Nephron (organoid): Measurements from ENCODE around the gene MAPK14.

ENCODE experiments used
- H3K27ac Mint-ChIP-seq, 3 experiments: 2 replicates each; pipeline ENCODE4 v1.8.0; 2020; ENCODE audit warnings: mixed read lengths in 3 of 3, mild to moderate bottlenecking in 2 of 3, moderate library complexity in 1 of 3
- H3K27me3 Mint-ChIP-seq: 2 replicates; pipeline ENCODE4 v1.8.0; 2021; ENCODE audit warnings: low read depth, mild to moderate bottlenecking, moderate library complexity, mixed read lengths
- H3K36me3 Mint-ChIP-seq: 2 replicates; pipeline ENCODE4 v1.8.0; 2020; ENCODE audit warnings: low read depth, mixed read lengths
- H3K4me1 Mint-ChIP-seq: 2 replicates; pipeline ENCODE4 v1.8.0; 2020; ENCODE audit warnings: mixed read lengths
- H3K4me3 Mint-ChIP-seq, 3 experiments: 2 replicates each; pipeline ENCODE4 v1.8.0; 2020; ENCODE audit warnings: mild to moderate bottlenecking in 3 of 3, mixed read lengths in 3 of 3, moderate library complexity in 2 of 3
- H3K9me3 Mint-ChIP-seq: 2 replicates; pipeline ENCODE4 v1.8.0; 2020; ENCODE audit warnings: mixed read lengths
- TF ChIP-seq, protein P1 (sequence below), 3 experiments: fragments of 200-600 bp; sonication (generic); IDR thresholded peaks; one replicate each; pipeline ENCODE4 v1.5.0; 2021; ENCODE audit warnings: antibody characterized with exemption in 3 of 3; ENCODE audit not compliant: unreplicated experiment in 3 of 3

The MAPK14 gene

DNA sequence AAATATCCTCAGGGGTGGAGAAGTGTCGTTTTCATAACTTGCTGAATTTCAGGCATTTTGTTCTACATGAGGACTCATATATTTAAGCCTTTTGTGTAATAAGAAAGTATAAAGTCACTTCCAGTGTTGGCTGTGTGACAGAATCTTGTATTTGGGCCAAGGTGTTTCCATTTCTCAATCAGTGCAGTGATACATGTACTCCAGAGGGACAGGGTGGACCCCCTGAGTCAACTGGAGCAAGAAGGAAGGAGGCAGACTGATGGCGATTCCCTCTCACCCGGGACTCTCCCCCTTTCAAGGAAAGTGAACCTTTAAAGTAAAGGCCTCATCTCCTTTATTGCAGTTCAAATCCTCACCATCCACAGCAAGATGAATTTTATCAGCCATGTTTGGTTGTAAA is 82.4 kb downstream of the MAPK14 start:
- no peaks in the 10 kb centered on the region for H3K27me3 Mint-ChIP-seq
- H3K9me3 Mint-ChIP-seq, result no peaks in the 10 kb centered on the region
- TF ChIP-seq, protein P1, sequence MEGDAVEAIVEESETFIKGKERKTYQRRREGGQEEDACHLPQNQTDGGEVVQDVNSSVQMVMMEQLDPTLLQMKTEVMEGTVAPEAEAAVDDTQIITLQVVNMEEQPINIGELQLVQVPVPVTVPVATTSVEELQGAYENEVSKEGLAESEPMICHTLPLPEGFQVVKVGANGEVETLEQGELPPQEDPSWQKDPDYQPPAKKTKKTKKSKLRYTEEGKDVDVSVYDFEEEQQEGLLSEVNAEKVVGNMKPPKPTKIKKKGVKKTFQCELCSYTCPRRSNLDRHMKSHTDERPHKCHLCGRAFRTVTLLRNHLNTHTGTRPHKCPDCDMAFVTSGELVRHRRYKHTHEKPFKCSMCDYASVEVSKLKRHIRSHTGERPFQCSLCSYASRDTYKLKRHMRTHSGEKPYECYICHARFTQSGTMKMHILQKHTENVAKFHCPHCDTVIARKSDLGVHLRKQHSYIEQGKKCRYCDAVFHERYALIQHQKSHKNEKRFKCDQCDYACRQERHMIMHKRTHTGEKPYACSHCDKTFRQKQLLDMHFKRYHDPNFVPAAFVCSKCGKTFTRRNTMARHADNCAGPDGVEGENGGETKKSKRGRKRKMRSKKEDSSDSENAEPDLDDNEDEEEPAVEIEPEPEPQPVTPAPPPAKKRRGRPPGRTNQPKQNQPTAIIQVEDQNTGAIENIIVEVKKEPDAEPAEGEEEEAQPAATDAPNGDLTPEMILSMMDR (IDR thresholded peaks at IDR 0.05; ENCODE audit: unreplicated experiment in 3 of 3), result no peak

DNA sequence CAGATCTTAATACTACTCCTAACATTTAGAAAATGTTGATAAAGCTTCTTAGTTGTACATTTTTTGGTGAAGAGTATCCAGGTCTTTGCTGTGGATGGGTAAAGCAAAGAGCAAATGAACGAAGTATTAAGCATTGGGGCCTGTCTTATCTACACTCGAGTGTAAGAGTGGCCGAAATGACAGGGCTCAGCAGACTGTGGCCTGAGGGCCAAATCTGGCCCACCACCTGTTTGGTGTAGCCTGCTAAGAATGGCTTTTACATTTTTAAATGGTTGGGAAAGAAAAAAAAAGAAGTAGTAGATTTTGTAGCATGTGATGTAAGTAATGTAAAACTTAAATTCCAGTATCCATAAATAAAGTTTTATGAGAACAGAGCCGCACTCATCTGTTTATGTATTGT is 83.3 kb downstream of the MAPK14 start:
- Mint-ChIP-seq H3K4me3 (no peak overlapping the region), H3K9me3 (no peaks in the 10 kb centered on the region), H3K27me3 (no peaks in the 10 kb centered on the region), H3K27ac (peak overlapping the region in 1 of 3 experiments; percentile 65), H3K36me3 (peaks cover 47% of the 10 kb centered on the region), H3K4me1 (peaks cover 52% of the 10 kb centered on the region)
- TF ChIP-seq, protein P1 (IDR thresholded peaks at IDR 0.05; ENCODE audit: unreplicated experiment in 3 of 3), result no peak

More for the DNA sequence above, 82.4 kb downstream of the MAPK14 start:
- H3K27ac Mint-ChIP-seq, result peak overlapping the region in 1 of 3 experiments; percentile 35
- H3K36me3 Mint-ChIP-seq, result peaks cover 47% of the 10 kb centered on the region
- peaks cover 51% of the 10 kb centered on the region for H3K4me1 Mint-ChIP-seq
- no peak overlapping the region for H3K4me3 Mint-ChIP-seq

DNA sequence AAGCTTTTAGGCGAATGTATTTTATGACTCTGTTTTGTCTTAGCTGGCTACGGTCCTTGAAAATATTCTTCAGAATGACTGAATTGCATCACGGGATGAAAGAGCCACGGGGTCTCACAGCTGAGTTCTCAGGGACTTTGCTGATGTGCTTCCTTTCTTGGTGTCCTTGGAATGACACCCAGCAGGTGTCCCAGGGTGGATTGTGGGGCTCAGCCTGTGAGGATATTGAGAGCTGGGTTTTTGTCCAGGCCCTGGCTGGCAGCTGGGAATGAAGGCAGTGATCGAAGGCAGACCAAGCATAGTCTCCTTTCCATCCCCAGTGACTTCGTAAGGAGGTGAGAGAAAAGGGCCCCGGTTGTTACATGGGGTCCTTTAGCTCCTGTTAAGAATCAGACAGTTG is 83.9 kb downstream of the MAPK14 start:
- peaks cover 55% of the 10 kb centered on the region for H3K4me1 Mint-ChIP-seq
- no peaks in the 10 kb centered on the region for H3K9me3 Mint-ChIP-seq
- H3K36me3 Mint-ChIP-seq, result peaks cover 43% of the 10 kb centered on the region
- H3K4me3 Mint-ChIP-seq, result no peak overlapping the region
- TF ChIP-seq, protein P1 (IDR thresholded peaks at IDR 0.05; ENCODE audit: unreplicated experiment in 3 of 3), result no peak
- peak overlapping the region; percentile 65 to 68 (median 65) for H3K27ac Mint-ChIP-seq
- no peaks in the 10 kb centered on the region for H3K27me3 Mint-ChIP-seq

DNA sequence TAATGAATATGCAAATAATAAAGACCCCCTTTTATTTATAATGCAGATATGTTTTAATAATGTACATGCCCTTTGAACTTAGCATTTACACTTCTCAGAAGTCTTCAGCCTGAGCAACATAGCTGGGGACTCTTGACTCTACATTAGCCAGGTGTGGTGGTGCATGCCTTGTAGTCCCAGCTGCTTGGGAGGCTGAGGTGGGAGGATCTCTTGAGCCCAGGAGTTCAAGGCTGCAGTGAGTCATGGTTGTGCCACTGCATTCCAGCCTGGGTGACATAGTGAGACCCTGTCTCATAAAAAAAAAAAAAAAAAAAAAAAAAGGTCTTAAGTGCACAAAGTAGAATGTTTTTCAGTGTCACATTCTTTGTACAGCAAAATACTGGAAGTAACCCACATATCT is 85.4 kb downstream of the MAPK14 start:
- Mint-ChIP-seq H3K4me1 (peaks cover 52% of the 10 kb centered on the region), H3K36me3 (peaks cover 34% of the 10 kb centered on the region), H3K9me3 (no peaks in the 10 kb centered on the region), H3K27ac (no peak overlapping the region), H3K4me3 (no peak overlapping the region), H3K27me3 (no peaks in the 10 kb centered on the region)
- TF ChIP-seq, protein P1 (IDR thresholded peaks at IDR 0.05; ENCODE audit: unreplicated experiment in 3 of 3), result no peak

DNA sequence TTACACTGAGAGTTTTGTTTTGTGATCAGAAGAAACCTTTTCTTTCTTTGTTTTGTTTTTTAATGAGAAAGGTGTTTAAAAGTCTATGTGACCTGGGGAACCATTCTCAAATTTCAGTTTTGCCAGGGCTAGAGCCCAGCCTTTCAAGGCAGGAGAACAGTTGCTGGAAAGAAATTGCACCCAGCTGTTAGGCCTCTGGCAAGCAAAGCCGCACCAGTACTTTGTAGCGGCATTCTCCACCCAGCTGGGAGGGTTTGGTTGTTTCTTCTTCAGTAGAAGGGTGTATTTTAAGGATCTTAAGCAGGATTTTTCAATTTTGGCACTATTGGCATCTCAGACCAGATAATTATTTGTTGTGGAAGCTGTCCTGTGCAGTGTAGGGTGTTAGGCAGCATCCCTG is 86.1 kb downstream of the MAPK14 start:
- no peak overlapping the region for H3K4me3 Mint-ChIP-seq
- no peaks in the 10 kb centered on the region for H3K27me3 Mint-ChIP-seq
- H3K36me3 Mint-ChIP-seq, result peaks cover 27% of the 10 kb centered on the region
- no peaks in the 10 kb centered on the region for H3K9me3 Mint-ChIP-seq
- H3K27ac Mint-ChIP-seq, result peak overlapping the region; percentile 5 to 60 (median 31)
- H3K4me1 Mint-ChIP-seq, result peaks cover 45% of the 10 kb centered on the region
- TF ChIP-seq, protein P1 (IDR thresholded peaks at IDR 0.05; ENCODE audit: unreplicated experiment in 3 of 3), result no peak

DNA sequence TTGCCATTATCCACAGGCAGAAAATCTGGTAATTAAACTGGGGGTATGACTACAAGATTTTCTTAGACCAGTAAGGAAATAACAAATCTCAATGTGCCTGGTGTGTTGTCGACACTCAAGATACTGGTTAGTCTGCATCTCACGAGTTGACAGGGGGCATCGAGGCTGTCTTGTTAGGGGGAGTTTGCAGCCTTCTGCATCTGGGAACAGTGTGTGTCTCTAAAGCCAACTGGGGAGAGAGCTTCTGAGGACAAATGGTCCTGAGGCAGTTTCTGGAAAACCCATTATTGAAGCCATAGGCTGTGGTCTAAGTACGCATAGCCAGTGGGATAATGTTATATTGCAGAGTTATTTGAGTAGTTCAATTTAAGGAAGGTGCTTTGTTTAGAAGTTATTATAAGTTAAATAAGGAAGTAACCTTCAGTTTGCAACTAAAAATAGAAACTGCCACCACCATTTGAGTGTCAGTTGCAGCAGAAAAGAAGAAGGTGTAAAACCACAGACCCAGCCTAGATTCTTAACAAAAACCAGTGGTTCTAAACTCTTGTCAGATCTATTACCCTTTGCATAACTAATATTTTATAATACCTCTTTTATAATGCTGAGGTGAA is 87.3 kb downstream of the MAPK14 start:
- Mint-ChIP-seq H3K4me1 (peaks cover 35% of the 10 kb centered on the region), H3K9me3 (no peaks in the 10 kb centered on the region), H3K4me3 (no peak overlapping the region), H3K36me3 (peaks cover 18% of the 10 kb centered on the region), H3K27ac (no peak overlapping the region), H3K27me3 (no peaks in the 10 kb centered on the region)
- TF ChIP-seq, protein P1 (IDR thresholded peaks at IDR 0.05; ENCODE audit: unreplicated experiment in 3 of 3), result no peak
